ENCODE measurements around the gene ADAMTS17. TPM values are rescaled to one million over a fixed set of nuclear protein-coding genes. Genes with fewer than 3 reads are reported as not detected.

ADAMTS17 gene
- total and polyA plus RNA-seq, 9 of the 15 experiments (the other 6 are each of a cell fraction or from before 2014, with no cell fraction given), result 0.01 to 0.14 (median 0.07) TPM; not detected in 6

DNA sequence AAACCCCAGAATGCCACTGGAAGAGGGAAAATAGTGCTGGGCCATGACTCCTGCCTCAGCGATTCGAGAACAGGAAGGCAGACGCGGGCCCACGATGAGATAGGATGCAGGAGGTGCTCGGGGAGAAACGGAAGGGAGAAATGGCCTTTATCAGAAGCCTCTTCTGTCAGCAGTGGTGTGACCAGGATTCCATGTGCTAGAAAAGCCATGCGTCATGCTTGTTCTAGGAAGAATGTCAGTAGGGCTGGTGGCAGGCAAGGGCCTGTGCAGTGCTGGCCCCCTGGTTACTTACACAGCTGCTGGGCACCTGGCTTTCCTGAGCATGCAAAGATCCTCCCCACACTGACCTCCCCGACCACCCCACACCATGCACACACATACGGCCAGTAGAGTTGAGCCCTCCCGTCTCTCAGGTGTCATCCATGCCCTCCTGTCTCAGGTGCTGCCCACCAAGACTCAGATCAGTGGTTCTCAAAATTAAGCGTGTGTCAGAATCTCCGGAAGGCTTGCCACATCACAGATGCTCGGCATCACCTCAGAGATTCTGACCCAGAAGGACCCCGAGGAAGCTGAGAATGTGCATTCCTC lies 106.7 kb downstream of the ADAMTS17 start (continued):
- TF ChIP-seq CTBP1 (IDR thresholded peaks at IDR 0.05; ENCODE audit: borderline replicate concordance) (peak; percentile 54; the same call in 1 of the 2 replicates), MTA2 (IDR thresholded peaks at IDR 0.05; ENCODE audit: low read depth) (0 out of 2 replicates have a peak, but pooled peaks have one; percentile 20)

DNA sequence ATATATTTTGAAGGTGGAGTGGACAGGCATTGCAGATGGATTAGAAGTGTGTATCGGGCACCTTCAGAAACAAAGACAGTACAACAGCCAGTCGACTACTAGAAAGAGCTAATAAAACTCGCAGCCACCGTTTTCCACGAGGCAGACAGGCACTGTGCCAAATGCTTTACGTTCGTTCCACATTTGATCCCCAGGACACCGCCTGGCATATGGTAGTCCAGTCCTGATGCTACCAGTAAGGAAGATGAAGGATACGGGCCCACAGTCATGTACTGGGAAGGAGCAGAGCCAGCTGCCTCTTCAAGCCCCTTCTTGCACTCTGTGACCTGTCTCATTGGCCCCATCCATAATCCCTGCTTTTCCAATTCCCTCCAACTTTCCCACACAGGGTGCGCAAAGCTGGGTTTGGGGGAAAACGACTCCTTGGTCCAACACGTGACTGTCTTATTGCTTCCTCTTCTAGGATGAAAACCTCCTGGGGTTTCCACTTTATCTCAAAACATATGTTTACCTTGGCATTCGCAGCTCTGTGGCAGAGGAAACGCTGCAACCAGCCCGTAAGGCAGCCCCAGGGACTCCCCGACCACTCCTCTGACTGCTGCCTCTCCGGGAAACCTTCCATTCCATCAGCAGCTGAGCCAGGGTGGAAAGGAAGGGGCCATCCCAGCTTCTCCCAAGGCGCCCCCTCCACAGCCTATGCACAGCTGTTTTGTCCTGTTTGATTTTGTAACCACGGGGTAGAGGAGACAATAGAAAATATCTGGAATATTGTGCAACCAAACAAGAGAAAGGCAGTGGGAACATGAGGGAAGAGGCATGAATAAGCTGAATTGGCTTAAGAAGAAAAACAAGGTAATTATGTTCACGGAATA lies 107.4 kb downstream of the ADAMTS17 start:
- Histone ChIP-seq H3K4me2 (ENCODE audit: insufficient read depth, low read length) (peak overlapping the region; percentile 30; the same call in 1 of the 2 replicates), H3K27me3 (ENCODE audit: control insufficient read depth in 2 of 2, insufficient read depth in 2 of 2, low read length in 2 of 2) (peaks cover 0 to 21% of the 10 kb centered on the region in 2 experiments; a peak in 2 of 5 replicates), H3K9me3 (replicated peaks; ENCODE audit: control insufficient read depth, insufficient read depth, low read depth, low read length) (no peaks in the 10 kb centered on the region), H3K79me2 (ENCODE audit: control insufficient read depth, insufficient read depth, low read length) (no peaks in the 10 kb centered on the region), H4K20me1 (replicated peaks; ENCODE audit: control insufficient read depth, insufficient read depth, low read length) (no peaks in the 10 kb centered on the region), H3K4me3 (no peak overlapping the region), H3K9me1 (ENCODE audit: control insufficient read depth, insufficient read depth, low read length) (no peaks in the 10 kb centered on the region), H3K27ac (ENCODE audit: extremely low read depth, low read depth, low read length) (peak overlapping the region; percentile 29; the same call in 2 of the 3 replicates), H3K9ac (ENCODE audit: insufficient read depth in 1 of 2, low read depth in 2 of 2, low read length in 2 of 2) (no peak overlapping the region), H2AFZ (ENCODE audit: low read depth, low read length) (peak overlapping the region; percentile 58), H3K4me1 (replicated peaks in 1 of 2; ENCODE audit: control insufficient read depth in 2 of 2, insufficient read depth in 2 of 2, low read length in 2 of 2) (peaks cover 12 to 14% of the 10 kb centered on the region in 2 experiments; a peak in 4 of 5 replicates), H3K36me3 (ENCODE audit: control insufficient read depth, insufficient read depth, low read length) (no peaks in the 10 kb centered on the region)
- ChIA-PET POLR2A (no interaction called here), CTCF (ENCODE audit: low intra/inter-chr PET ratio) (no interaction called here)
- in situ Hi-C loops (cut with MboI), result no loop called here
- DNase-seq (ENCODE audit: extremely low read depth in 1 of 4, low spot score in 3 of 4) (no peak), FAIRE-seq (no peak), ATAC-seq (peak; percentile 10; the same call in 1 of the 3 replicates)
- WGBS (ENCODE audit: insufficient coverage, low coverage, missing lambda C conversion rate), result 38% methylated on average over 19 of the region's 20 CpGs
- BruUV-seq (replicated peaks), result no TSS peak
- intact Hi-C loops (cut with micrococcal nuclease), result no loop called here
- TF ChIP-seq PHTF2 (CRISPR knock-in tag; IDR thresholded peaks at IDR 0.05), result no peak
- TF ChIP-seq, protein P1, sequence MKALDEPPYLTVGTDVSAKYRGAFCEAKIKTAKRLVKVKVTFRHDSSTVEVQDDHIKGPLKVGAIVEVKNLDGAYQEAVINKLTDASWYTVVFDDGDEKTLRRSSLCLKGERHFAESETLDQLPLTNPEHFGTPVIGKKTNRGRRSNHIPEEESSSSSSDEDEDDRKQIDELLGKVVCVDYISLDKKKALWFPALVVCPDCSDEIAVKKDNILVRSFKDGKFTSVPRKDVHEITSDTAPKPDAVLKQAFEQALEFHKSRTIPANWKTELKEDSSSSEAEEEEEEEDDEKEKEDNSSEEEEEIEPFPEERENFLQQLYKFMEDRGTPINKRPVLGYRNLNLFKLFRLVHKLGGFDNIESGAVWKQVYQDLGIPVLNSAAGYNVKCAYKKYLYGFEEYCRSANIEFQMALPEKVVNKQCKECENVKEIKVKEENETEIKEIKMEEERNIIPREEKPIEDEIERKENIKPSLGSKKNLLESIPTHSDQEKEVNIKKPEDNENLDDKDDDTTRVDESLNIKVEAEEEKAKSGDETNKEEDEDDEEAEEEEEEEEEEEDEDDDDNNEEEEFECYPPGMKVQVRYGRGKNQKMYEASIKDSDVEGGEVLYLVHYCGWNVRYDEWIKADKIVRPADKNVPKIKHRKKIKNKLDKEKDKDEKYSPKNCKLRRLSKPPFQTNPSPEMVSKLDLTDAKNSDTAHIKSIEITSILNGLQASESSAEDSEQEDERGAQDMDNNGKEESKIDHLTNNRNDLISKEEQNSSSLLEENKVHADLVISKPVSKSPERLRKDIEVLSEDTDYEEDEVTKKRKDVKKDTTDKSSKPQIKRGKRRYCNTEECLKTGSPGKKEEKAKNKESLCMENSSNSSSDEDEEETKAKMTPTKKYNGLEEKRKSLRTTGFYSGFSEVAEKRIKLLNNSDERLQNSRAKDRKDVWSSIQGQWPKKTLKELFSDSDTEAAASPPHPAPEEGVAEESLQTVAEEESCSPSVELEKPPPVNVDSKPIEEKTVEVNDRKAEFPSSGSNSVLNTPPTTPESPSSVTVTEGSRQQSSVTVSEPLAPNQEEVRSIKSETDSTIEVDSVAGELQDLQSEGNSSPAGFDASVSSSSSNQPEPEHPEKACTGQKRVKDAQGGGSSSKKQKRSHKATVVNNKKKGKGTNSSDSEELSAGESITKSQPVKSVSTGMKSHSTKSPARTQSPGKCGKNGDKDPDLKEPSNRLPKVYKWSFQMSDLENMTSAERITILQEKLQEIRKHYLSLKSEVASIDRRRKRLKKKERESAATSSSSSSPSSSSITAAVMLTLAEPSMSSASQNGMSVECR (CRISPR knock-in tag; IDR thresholded peaks at IDR 0.05), result no peak
- peak; percentile 76 for TF ChIP-seq CEBPB (tag; IDR thresholded peaks at IDR 0.05)
- no peak for TF ChIP-seq RBM17 (IDR thresholded peaks at IDR 0.05; ENCODE audit: borderline replicate concordance, low read depth, low read length)
- no peak for TF ChIP-seq ASH1L (IDR thresholded peaks at IDR 0.05; ENCODE audit: borderline replicate concordance, low read depth, partially characterized antibody)
- no peak for TF ChIP-seq HMGN3 (IDR thresholded peaks at IDR 0.05; ENCODE audit: borderline replicate concordance, extremely low read depth, insufficient read length, low read depth, low read length)
- TF ChIP-seq ZNF134 (CRISPR knock-in tag; conservative IDR thresholded peaks at IDR 0.05), result no peak
- TF ChIP-seq POLR2G (IDR thresholded peaks at IDR 0.05; ENCODE audit: low read depth, low read length), result no peak
- no peak for TF ChIP-seq TCF7L2 (IDR thresholded peaks at IDR 0.05; ENCODE audit: low read depth, low read length)
- no peak for TF ChIP-seq YY1 (IDR thresholded peaks at IDR 0.05; ENCODE audit: borderline replicate concordance in 1 of 3, control insufficient read depth in 1 of 3, extremely low read depth in 1 of 3, insufficient read depth in 3 of 3, insufficient read length in 1 of 3, insufficient replicate concordance in 2 of 3, low read depth in 1 of 3, low read length in 2 of 3)
- TF ChIP-seq NCOA4 (IDR thresholded peaks at IDR 0.05; ENCODE audit: partially characterized antibody), result no peak
- TF ChIP-seq FOXP1 (CRISPR knock-in tag; IDR thresholded peaks at IDR 0.05), result no peak
